OCI-LY7 (cell line): ENCODE measurements around the gene OGG1. TPM values are rescaled to one million over a fixed set of nuclear protein-coding genes. Genes with fewer than 3 reads are reported as not detected.

Source experiments
- BruUV-seq: library from RNA; stranded (reverse); fragments of 400-500 nt; replicated peaks from 2 replicates; lab custom pipeline; 2021; lab: Mats Ljungman, UMichigan
- CTCF ChIA-PET: fragments of 300-600 bp; sonication (Branson Sonifier 250); formaldehyde crosslinking; loops from one replicate; lab custom pipeline; 2022; ENCODE audit warnings: antibody characterized with exemption; ENCODE audit not compliant: unreplicated experiment; lab: Charles Lee
- POLR2A ChIA-PET: fragments of 300-600 bp; sonication (Branson Sonifier 250); formaldehyde crosslinking; loops from one replicate; lab custom pipeline; 2022; ENCODE audit warnings: antibody characterized with exemption; lab: Charles Lee
- DNase-seq: peaks from one replicate; pipeline ENCODE4 v3.0.0-alpha.2; 2015; ENCODE audit warnings: low spot score
- H2AFZ ChIP-seq: fragments of 200-600 bp; sonication (generic), shearing (Covaris generic); 2 replicates; pipeline ENCODE4 v1.6.1; 2014; ENCODE audit warnings: mild to moderate bottlenecking, antibody characterized with exemption, low read length, moderate library complexity
- H3K27ac ChIP-seq: fragments of 200-600 bp; sonication (generic); 2 replicates; pipeline ENCODE4 v1.5.1; 2014; ENCODE audit warnings: mixed run types, low read depth, mild to moderate bottlenecking, moderate library complexity, low read length, inconsistent platforms; ENCODE audit not compliant: poor library complexity, severe bottlenecking
- H3K36me3 ChIP-seq: fragments of 200-600 bp; sonication (generic); 2 replicates; pipeline ENCODE4 v1.6.1; 2014; ENCODE audit warnings: mild to moderate bottlenecking, antibody characterized with exemption, low read length, moderate library complexity, mixed read lengths; ENCODE audit not compliant: insufficient read depth
- H3K4me1 ChIP-seq: fragments of 200-600 bp; sonication (generic); 2 replicates; pipeline ENCODE4 v1.5.1; 2014; ENCODE audit warnings: mild to moderate bottlenecking, low read length; ENCODE audit not compliant: insufficient read depth, poor library complexity, severe bottlenecking
- H3K4me2 ChIP-seq: fragments of 200-600 bp; sonication (generic); 2 replicates; pipeline ENCODE4 v1.6.1; 2014; ENCODE audit warnings: mild to moderate bottlenecking, low read length
- H3K4me3 ChIP-seq: fragments of 200-600 bp; sonication (generic); 2 replicates; pipeline ENCODE4 v1.5.1; 2014; ENCODE audit warnings: mild to moderate bottlenecking, low read depth, low read length; ENCODE audit not compliant: poor library complexity, severe bottlenecking
- H3K79me2 ChIP-seq: fragments of 200-600 bp; sonication (generic); 2 replicates; pipeline ENCODE4 v1.6.1; 2016; ENCODE audit warnings: low read depth, mild to moderate bottlenecking, low read length, moderate library complexity, mixed read lengths; ENCODE audit not compliant: insufficient read depth
- H3K9me2 ChIP-seq: fragments of 200-600 bp; sonication (generic); 2 replicates; pipeline ENCODE4 v1.6.1; 2016; ENCODE audit warnings: mild to moderate bottlenecking, low read length, mixed read lengths; ENCODE audit not compliant: insufficient read depth
- H3K9me3 ChIP-seq: fragments of 200-600 bp; sonication (generic); 2 replicates; pipeline ENCODE4 v1.6.1; 2014; ENCODE audit warnings: mild to moderate bottlenecking, mixed run types, low read length, mixed read lengths
- H4K20me1 ChIP-seq: fragments of 200-600 bp; sonication (generic); 2 replicates; pipeline ENCODE4 v1.6.1; 2014; ENCODE audit warnings: mild to moderate bottlenecking, antibody characterized with exemption, low read length, moderate library complexity, mixed read lengths; ENCODE audit not compliant: insufficient read depth
- CTCF ChIP-seq: fragments of 200-600 bp; sonication (generic); conservative IDR thresholded peaks from 2 replicates; pipeline ENCODE4 v1.5.1; 2014; ENCODE audit warnings: mild to moderate bottlenecking, antibody characterized with exemption, low read length, moderate library complexity, mixed read lengths
- EZH2phosphoT487 ChIP-seq: fragments of 200-600 bp; sonication (generic); IDR thresholded peaks from 2 replicates; pipeline ENCODE4 v1.6.1; 2018; ENCODE audit warnings: low read depth, borderline replicate concordance, mild to moderate bottlenecking, mixed run types, antibody characterized with exemption, low read length, moderate library complexity, mixed read lengths
- intact Hi-C: fragments of 100-400 bp; cut with micrococcal nuclease; formaldehyde crosslinking; loops from one replicate; pipeline ENCODE4 v1.10.0; 2022; ENCODE audit not compliant: unreplicated experiment
- total RNA-seq, 2 experiments: library from RNA; depleted of rRNA in 1 of 2; stranded (reverse); fragments of >200 nt in 1 of 2; shearing (Covaris generic) in 1 of 2; gene quantifications; 2 replicates each; pipeline ENCODE4 v1.2.3, GENCODE V29; 2014 to 2022

The OGG1 gene
- total RNA-seq, 2 experiments from 2014 or later, result 119 to 121 TPM

GRCh38 chr3:9795207-9795606 is 45.5 kb downstream of the OGG1 start:
- peaks cover 10% of the 10 kb centered on the region; the same call in 1 of the 2 replicates for H4K20me1 ChIP-seq
- no peak overlapping the region for H2AFZ ChIP-seq
- H3K27ac ChIP-seq, result peak overlapping the region; percentile 72
- H3K4me2 ChIP-seq, result peak overlapping the region; percentile 97
- H3K4me1 ChIP-seq, result peaks cover 46% of the 10 kb centered on the region
- no peaks in the 10 kb centered on the region for H3K9me2 ChIP-seq
- BruUV-seq, result no TSS peak
- DNase-seq, result peak; percentile 68
- ChIA-PET POLR2A (interaction anchor here (0.7 to 2.0 kb wide), 6 partner anchors 10 to 45 kb away, joined by 3 to 9 read pairs (median 6); partner anchors contain the start of gene OGG1), CTCF (interaction anchor here (0.8 kb wide), 1 partner anchor 9 kb away, joined by 5 read pairs; no protein-coding TSS in a partner anchor)
- H3K4me3 ChIP-seq, result peak overlapping the region; percentile 96
- H3K9me3 ChIP-seq, result no peaks in the 10 kb centered on the region
- intact Hi-C loops, result no loop called here
- peaks cover 66% of the 10 kb centered on the region for H3K79me2 ChIP-seq
- H3K36me3 ChIP-seq, result peaks cover 72% of the 10 kb centered on the region
- TF ChIP-seq CTCF (no peak), EZH2phosphoT487 (no peak)

GRCh38 chr3:9797196-9797945 is 47.6 kb downstream of the OGG1 start:
- Histone ChIP-seq H4K20me1 (peaks cover 10% of the 10 kb centered on the region; the same call in 1 of the 2 replicates), H3K27ac (no peak overlapping the region), H2AFZ (no peak overlapping the region), H3K9me3 (no peaks in the 10 kb centered on the region), H3K79me2 (peaks cover 53% of the 10 kb centered on the region), H3K4me2 (no peak overlapping the region), H3K4me1 (peaks cover 29% of the 10 kb centered on the region), H3K36me3 (peaks cover 84% of the 10 kb centered on the region), H3K4me3 (no peak overlapping the region), H3K9me2 (no peaks in the 10 kb centered on the region)
- TF ChIP-seq EZH2phosphoT487 (no peak), CTCF (no peak)
- no TSS peak for BruUV-seq
- DNase-seq, result no peak
- intact Hi-C loops, result no loop called here
- POLR2A ChIA-PET, result interaction anchor here (0.6 to 0.7 kb wide), 5 partner anchors 14 to 481 kb away, joined by 3 to 7 read pairs (median 4); no protein-coding TSS in a partner anchor
- CTCF ChIA-PET, result no interaction called here
